GM20000 (cell line): ENCODE measurements around the gene IFRD1.

Source experiments
- DNase-seq: peaks from one replicate; pipeline ENCODE4 v3.0.0; 2012; ENCODE audit warnings: low spot score
- CTCF ChIP-seq: IDR thresholded peaks from 2 replicates; pipeline ENCODE4 v1.5.1; 2012; ENCODE audit warnings: mild to moderate bottlenecking, control low read depth; ENCODE audit errors: extremely low read depth, missing control alignments

IFRD1 gene

DNA sequence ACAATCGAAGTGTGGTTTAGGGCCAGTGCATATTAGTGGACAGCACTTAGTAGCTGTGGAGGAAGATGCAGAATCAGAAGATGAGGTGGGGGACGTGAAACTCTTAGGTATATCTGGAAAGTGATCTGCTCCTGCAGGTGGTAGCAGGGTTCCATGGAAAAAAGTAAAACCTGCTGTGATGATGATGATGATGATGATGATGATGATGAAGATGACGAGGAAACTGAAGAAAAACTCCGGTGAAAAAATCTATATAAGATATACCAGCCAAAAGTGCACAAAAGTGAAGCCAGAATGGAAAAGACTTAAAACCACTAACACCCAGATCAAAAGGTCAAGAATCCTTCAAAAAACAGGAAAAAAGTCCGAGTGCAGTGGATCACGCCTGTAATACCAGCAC is 70.5 kb downstream of the IFRD1 start:
- no peak for TF ChIP-seq CTCF
- no peak for DNase-seq

- TF ChIP-seq CTCF: no peak
- no peak for DNase-seq
Measured at GRCh38 chr7:112521942-112522341, 71.7 kb downstream of the IFRD1 start.

DNA sequence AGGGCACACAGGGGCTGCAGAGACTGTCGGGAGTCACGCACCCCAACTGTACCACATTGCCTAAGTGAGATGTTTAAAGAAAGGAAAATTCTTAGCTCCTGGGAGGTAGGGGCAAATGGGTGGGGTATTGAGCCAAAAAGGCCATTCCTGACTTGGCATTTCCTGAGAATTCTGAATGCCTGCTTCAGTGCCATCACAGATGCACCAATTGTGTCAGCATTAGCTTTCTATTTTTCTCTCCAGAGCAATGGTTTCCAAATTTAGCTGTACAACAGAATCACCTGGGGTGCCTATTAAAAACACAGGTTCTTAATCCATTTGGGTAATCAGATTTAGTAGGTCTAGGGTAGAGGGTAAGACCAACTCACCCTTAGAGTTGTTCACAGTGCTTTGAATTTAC is 73.6 kb downstream of the IFRD1 start:
- DNase-seq: no peak
- TF ChIP-seq CTCF: no peak
